Naive thymus-derived CD8-positive, alpha-beta T cell (primary cell): Measurements from ENCODE around the gene EPS8. TPM values are rescaled to one million over a fixed set of nuclear protein-coding genes. Genes with fewer than 3 reads are reported as not detected.

Experiments
- ATAC-seq, 2 donors: fragments of 150-1000 bp; cut with Tn5 transposase in 1 of 2; sonication (Bioruptor Pico), chemical (Tn5 transposase) in 1 of 2; 1 replicate in 1 of 2; 2 replicates in 1 of 2; pipeline ENCODE4 v1.10.0; 2021; ENCODE audit warnings: mild to moderate bottlenecking in 2 of 2, moderate library complexity in 2 of 2
- POLR2A ChIA-PET: fragments of 350-600 bp; sonication (Branson Sonifier 250); formaldehyde crosslinking; loops from one replicate; lab custom pipeline; 2021; ENCODE audit warnings: antibody characterized with exemption; lab: Charles Lee
- DNase-seq, 10 donors: peaks; one replicate each; pipeline versions ENCODE4 v3.0.0 to v3.0.0-alpha.2; 2020 to 2022
- H3K27ac Mint-ChIP-seq, 10 donors: one replicate each; pipeline ENCODE4 v1.8.0; 2020 to 2022; ENCODE audit warnings: mild to moderate bottlenecking in 10 of 10, mixed read lengths in 10 of 10, moderate library complexity in 4 of 10, inconsistent platforms in 1 of 10
- H3K27me3 Mint-ChIP-seq, 5 donors: one replicate each; pipeline ENCODE4 v1.8.0; 2021 to 2022; ENCODE audit warnings: mixed read lengths in 5 of 5
- H3K36me3 Mint-ChIP-seq, 3 donors: one replicate each; pipeline ENCODE4 v1.8.0; 2020 to 2022; ENCODE audit warnings: mixed read lengths in 3 of 3, mild to moderate bottlenecking in 2 of 3, inconsistent platforms in 1 of 3
- H3K4me1 Mint-ChIP-seq, 4 donors: one replicate each; pipeline ENCODE4 v1.8.0; 2021 to 2022; ENCODE audit warnings: mixed read lengths in 4 of 4
- H3K4me3 Mint-ChIP-seq, 10 donors: one replicate each; pipeline ENCODE4 v1.8.0; 2020 to 2022; ENCODE audit warnings: mild to moderate bottlenecking in 10 of 10, mixed read lengths in 10 of 10, moderate library complexity in 6 of 10, inconsistent platforms in 1 of 10
- H3K9me3 Mint-ChIP-seq, 9 donors: one replicate each; pipeline ENCODE4 v1.8.0; 2020 to 2022; ENCODE audit warnings: mixed read lengths in 9 of 9, mild to moderate bottlenecking in 3 of 9, inconsistent platforms in 1 of 9, moderate library complexity in 1 of 9
- polyA plus RNA-seq, 3 donors: library from polyadenylated mRNA; unstranded; fragments of 300-500 nt; fragmentation: Illumina TruSeq; gene quantifications; one replicate each; pipeline ENCODE4 v1.2.3, GENCODE V29; 2021
- total RNA-seq, 8 experiments: library from RNA in 2 of 8; stranded (reverse) in 2 of 8; gene quantifications; one replicate each; pipeline ENCODE4 v1.2.3 and lab custom pipeline; 2021 to 2026

The EPS8 gene
- total and polyA plus RNA-seq, 5 experiments from 2014 or later, result 0.81 to 1.6 (median 1.2) TPM

DNA sequence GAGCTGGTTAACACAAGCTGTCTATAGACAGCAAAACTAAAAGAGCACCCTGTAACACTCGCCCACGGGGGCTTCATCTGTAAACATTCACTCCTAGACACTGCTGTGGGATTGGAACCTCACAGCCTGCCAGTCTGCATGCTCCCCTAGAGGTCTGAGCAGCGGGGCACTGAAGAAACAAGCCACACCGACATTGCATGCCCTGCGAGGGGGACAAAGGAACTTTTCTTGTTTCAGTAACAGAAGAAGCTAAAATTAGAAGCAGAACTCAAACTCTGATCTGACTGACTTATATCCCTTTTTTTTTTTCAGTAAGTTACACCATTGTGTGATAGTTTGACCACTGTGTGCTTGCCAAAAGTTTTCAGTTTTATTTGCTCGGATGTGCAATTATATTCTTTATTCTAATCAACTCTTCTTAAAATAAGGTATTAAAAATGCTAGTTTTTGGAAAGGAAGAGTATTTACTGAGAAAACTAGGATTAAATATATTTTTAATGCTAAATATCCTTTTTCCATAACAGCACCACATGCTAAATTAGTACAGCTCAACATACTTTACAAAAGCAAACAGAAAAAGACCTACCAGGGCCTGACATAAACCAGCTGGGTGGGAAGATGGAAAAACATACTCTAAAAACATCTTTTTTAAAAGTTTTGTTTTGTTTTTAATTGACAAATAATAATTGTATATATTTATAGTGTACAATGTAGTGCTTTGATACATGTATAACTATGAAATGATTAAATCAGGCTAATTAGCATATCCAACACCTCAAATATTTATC lies 100.2 kb downstream of the EPS8 start:
- H3K4me3 Mint-ChIP-seq, result no peak overlapping the region
- no peak for ATAC-seq
- no peak for DNase-seq
- no peaks in the 10 kb centered on the region for H3K4me1 Mint-ChIP-seq
- POLR2A ChIA-PET, result no interaction called here
- peaks cover 0 to 3% (median 0%) of the 10 kb centered on the region in 9 donors for H3K9me3 Mint-ChIP-seq
- H3K27ac Mint-ChIP-seq, result no peak overlapping the region
- H3K27me3 Mint-ChIP-seq, result peaks cover 2 to 16% (median 4%) of the 10 kb centered on the region in 5 donors
- no peaks in the 10 kb centered on the region for H3K36me3 Mint-ChIP-seq

- Mint-ChIP-seq H3K4me3 (no peak overlapping the region), H3K36me3 (no peaks in the 10 kb centered on the region), H3K4me1 (no peaks in the 10 kb centered on the region), H3K27ac (no peak overlapping the region), H3K9me3 (peaks cover 0 to 3% (median 0%) of the 10 kb centered on the region in 9 donors), H3K27me3 (peaks cover 1 to 19% (median 2%) of the 10 kb centered on the region in 5 donors)
- ATAC-seq (no peak), DNase-seq (no peak)
- POLR2A ChIA-PET, result no interaction called here
These were observed 100.9 kb downstream of the EPS8 start for GRCh38 chr12:15688202-15688736.

- Mint-ChIP-seq H3K27ac (no peak overlapping the region), H3K4me3 (no peak overlapping the region), H3K9me3 (peaks cover 0 to 3% (median 0%) of the 10 kb centered on the region in 9 donors), H3K36me3 (no peaks in the 10 kb centered on the region), H3K4me1 (no peaks in the 10 kb centered on the region), H3K27me3 (peaks cover 0 to 19% (median 2%) of the 10 kb centered on the region in 5 donors)
- POLR2A ChIA-PET, result no interaction called here
- no peak for ATAC-seq
- DNase-seq, result no peak
These were observed 101.6 kb downstream of the EPS8 start for GRCh38 chr12:15687583-15687982.

DNA sequence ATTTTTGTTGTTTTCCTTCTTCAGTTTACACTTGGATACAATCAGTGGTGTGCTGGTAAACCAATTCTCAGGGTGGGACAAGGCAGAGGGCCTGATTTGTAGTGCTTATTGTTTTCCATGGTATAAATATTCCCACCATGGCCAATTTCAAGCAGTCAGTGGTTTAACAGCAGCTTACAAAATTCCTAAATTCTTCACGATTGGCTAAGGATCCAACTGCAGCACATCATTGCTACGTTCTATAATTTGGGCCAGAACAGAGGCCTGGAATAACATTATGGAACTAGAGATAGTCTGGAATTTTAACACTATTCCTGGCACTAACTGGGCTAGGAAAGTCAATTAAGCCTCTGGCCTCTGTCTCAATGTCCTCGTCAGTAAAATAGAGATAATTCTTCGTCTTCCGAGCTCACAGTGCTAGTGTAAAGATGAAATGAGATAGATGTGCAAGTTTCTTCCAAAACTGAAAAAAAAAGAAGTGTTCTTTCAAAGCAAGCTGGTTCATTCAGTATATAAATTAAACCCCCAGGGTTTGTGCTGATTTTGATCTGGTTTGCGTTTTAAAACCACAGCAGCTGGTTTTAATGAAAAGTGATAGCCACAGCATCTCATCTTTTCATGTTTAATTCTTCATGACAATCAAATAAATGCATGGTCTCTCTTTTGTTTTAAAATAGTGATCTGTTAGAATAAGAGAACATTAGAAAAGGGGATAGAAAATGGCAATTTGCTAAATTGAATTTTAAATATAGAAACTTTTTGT lies 104.1 kb downstream of the EPS8 start:
- Mint-ChIP-seq H3K27me3 (peaks cover 0 to 19% (median 4%) of the 10 kb centered on the region in 5 donors), H3K4me3 (no peak overlapping the region), H3K9me3 (peaks cover 0 to 3% (median 0%) of the 10 kb centered on the region in 9 donors), H3K4me1 (no peaks in the 10 kb centered on the region), H3K36me3 (no peaks in the 10 kb centered on the region), H3K27ac (no peak overlapping the region)
- no peak for DNase-seq
- POLR2A ChIA-PET, result no interaction called here
- ATAC-seq, result no peak

- Mint-ChIP-seq H3K27me3 (peaks cover 0 to 19% (median 4%) of the 10 kb centered on the region in 5 donors), H3K27ac (no peak overlapping the region), H3K4me1 (no peaks in the 10 kb centered on the region), H3K4me3 (no peak overlapping the region), H3K36me3 (no peaks in the 10 kb centered on the region), H3K9me3 (peaks cover 0 to under 1% (median 0%) of the 10 kb centered on the region in 9 donors)
- POLR2A ChIA-PET, result no interaction called here
- ATAC-seq (no peak), DNase-seq (no peak)
These were observed 106.4 kb downstream of the EPS8 start for GRCh38 chr12:15682826-15683225.

- Mint-ChIP-seq H3K27me3 (peaks cover 0 to 5% (median 4%) of the 10 kb centered on the region in 5 donors), H3K27ac (no peak overlapping the region), H3K4me3 (no peak overlapping the region), H3K9me3 (no peaks in the 10 kb centered on the region), H3K4me1 (no peaks in the 10 kb centered on the region), H3K36me3 (no peaks in the 10 kb centered on the region)
- no peak for DNase-seq
- no peak for ATAC-seq
- POLR2A ChIA-PET, result no interaction called here
These were observed 110.0 kb downstream of the EPS8 start for GRCh38 chr12:15679151-15679550.

DNA sequence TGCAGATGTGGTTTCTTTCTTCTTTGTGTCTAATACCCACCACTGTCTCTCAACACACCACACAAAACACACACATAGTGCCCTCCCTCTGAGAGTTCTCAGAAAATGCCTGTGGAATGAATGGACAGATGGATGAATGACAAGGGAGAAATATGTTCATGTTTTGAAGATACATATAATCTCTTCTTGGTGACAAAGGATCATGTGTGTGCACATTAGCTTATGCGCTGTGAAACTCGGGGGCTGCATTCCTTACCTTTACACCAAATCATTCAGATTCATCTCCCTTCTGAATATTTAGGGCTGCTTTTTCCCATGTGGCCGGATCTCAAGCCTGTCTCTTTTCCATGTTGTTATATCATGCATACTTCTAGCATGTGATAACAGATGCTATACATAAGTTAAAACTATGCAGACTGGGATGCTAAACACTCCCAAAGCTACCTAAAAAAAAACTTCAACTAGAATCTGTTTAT lies 111.4 kb downstream of the EPS8 start:
- Mint-ChIP-seq H3K27me3 (peaks cover 0 to 5% (median 1%) of the 10 kb centered on the region in 5 donors), H3K27ac (no peak overlapping the region), H3K36me3 (no peaks in the 10 kb centered on the region), H3K9me3 (no peaks in the 10 kb centered on the region), H3K4me1 (no peaks in the 10 kb centered on the region), H3K4me3 (no peak overlapping the region)
- ATAC-seq, result no peak
- DNase-seq, result no peak
- POLR2A ChIA-PET, result no interaction called here

DNA sequence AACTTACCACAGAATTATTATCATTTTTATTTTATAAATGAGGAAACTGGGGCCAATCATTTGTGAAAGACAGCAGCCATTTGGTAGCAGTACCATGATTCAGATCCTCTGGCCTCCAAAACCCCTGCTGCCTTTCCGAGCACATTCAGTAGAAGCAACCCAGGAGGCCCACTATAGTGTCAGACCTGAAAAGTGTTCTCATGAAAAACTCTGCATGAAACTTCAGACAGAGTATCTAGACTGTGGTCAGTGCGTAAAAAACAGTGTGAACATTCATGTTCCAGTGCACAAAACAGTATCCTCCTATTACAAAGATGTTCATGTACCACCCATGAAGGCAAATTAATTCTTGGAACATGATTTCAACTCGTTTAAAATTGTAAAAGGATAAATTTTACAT lies 112.0 kb downstream of the EPS8 start:
- no peaks in the 10 kb centered on the region for H3K36me3 Mint-ChIP-seq
- no peak overlapping the region for H3K4me3 Mint-ChIP-seq
- POLR2A ChIA-PET, result no interaction called here
- no peaks in the 10 kb centered on the region for H3K9me3 Mint-ChIP-seq
- DNase-seq (no peak), ATAC-seq (no peak)
- H3K27me3 Mint-ChIP-seq, result peaks cover 0 to 5% (median 1%) of the 10 kb centered on the region in 5 donors
- H3K4me1 Mint-ChIP-seq, result no peaks in the 10 kb centered on the region
- H3K27ac Mint-ChIP-seq, result no peak overlapping the region

DNA sequence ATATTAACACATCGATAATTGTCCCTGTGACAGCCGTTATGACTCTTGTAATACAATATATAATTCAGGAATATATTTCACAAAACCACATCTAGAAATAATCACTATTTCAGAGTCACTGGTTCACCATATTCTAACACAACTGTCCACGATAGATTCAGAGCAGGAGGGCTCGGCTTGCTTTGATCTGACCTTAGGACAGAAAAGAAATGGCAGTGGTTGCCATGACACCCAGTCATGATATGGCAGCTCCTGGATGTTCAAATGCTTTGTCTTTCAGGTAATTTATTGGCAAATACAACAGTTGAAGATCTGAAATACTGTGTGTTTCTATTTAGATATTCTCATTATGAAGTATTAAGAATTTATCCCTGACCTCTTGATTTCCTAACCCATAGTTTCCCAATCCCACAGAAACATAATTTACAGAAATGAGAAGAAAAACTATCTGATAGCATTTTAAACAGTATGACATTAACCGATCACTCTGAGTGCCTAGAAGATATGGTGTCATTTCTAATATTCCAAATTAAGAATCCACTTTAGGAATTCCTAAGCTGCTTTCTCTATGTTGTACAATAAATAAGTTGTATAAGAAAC lies 116.4 kb downstream of the EPS8 start:
- H3K27ac Mint-ChIP-seq, result no peak overlapping the region
- H3K36me3 Mint-ChIP-seq, result no peaks in the 10 kb centered on the region
- no peaks in the 10 kb centered on the region for H3K9me3 Mint-ChIP-seq
- DNase-seq (no peak), ATAC-seq (no peak)
- no peak overlapping the region for H3K4me3 Mint-ChIP-seq
- H3K27me3 Mint-ChIP-seq, result peaks cover 0 to 1% (median 0%) of the 10 kb centered on the region in 5 donors
- H3K4me1 Mint-ChIP-seq, result no peaks in the 10 kb centered on the region
- POLR2A ChIA-PET, result no interaction called here

DNA sequence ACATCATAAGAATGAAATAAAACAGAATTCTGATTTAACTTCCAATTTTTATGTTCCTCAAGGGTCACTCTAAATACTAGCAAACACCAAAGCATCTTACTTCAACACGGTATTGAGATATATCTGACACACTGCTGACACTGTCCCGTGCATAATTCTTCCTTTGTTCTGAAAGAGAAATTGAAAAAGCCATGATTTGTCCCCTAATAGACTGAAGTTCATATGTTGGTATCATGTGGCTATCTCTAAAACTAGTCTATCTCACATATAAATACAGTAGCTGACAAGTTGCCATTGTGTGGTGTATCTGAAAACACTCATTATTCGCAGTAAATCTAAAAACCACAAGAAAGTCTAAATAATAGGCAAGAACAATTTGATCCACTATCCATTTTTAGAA lies 118.4 kb downstream of the EPS8 start:
- H3K4me3 Mint-ChIP-seq, result no peak overlapping the region
- no peak for ATAC-seq
- H3K36me3 Mint-ChIP-seq, result no peaks in the 10 kb centered on the region
- H3K9me3 Mint-ChIP-seq, result no peaks in the 10 kb centered on the region
- H3K4me1 Mint-ChIP-seq, result no peaks in the 10 kb centered on the region
- H3K27ac Mint-ChIP-seq, result no peak overlapping the region
- no peaks in the 10 kb centered on the region for H3K27me3 Mint-ChIP-seq
- POLR2A ChIA-PET, result no interaction called here
- DNase-seq, result no peak

DNA sequence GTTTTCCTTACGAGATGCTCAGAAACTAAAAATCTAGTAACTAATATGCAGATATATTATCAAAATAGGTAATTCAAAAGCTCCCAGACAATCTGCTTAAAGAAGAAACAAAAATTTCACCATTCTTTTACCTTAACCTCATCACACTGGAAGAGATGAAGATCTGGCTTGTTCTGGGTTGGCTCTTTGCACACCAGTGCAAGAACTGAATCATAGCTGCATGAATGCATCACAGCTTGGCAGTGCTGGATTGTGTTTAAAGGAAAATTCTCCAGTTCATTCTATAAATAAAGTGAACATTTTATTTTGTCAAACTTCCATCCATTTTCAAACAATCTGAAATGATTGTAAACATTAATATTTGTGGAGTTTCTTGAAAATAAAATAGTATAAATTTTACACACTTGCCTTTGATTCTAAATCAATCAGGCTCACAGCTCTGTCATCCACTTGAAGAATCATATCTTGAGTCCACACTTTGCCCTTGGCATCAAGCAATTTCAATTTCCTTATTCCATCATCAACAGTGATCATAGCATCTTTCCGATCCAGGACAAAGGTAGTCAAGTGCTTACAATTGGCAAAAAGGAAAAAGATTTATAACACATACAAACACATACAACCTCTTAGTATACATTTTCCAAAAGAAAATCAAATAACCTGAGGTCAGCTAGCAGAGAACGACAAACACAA lies 119.8 kb downstream of the EPS8 start:
- no peak for ATAC-seq
- Mint-ChIP-seq H3K27me3 (no peaks in the 10 kb centered on the region), H3K36me3 (no peaks in the 10 kb centered on the region), H3K27ac (no peak overlapping the region), H3K4me1 (no peaks in the 10 kb centered on the region), H3K4me3 (no peak overlapping the region), H3K9me3 (no peaks in the 10 kb centered on the region)
- POLR2A ChIA-PET, result no interaction called here
- no peak for DNase-seq

DNA sequence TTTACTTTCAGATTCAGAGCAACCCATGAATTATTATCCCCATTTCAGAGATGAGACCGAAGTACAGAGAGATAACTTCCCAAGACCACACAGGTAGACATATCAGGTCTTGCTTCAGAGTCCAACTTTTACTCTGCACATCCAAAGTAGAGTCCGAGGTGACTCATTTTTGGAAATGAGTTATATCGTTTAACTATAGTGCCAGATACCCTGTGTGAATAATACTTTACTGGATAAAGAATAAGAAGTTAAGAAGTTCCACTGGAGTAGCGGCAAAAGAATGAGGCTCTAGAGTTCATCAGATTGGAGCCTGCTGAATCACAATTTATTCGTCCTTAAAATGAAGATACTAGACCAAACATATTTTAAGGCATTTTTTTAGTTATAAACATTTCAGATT lies 124.7 kb downstream of the EPS8 start:
- ATAC-seq, result no peak
- POLR2A ChIA-PET, result no interaction called here
- Mint-ChIP-seq H3K9me3 (no peaks in the 10 kb centered on the region), H3K27ac (no peak overlapping the region), H3K27me3 (peaks cover 0 to 4% (median 0%) of the 10 kb centered on the region in 5 donors), H3K36me3 (no peaks in the 10 kb centered on the region), H3K4me3 (no peak overlapping the region), H3K4me1 (no peaks in the 10 kb centered on the region)
- no peak for DNase-seq
